Lower leg skin (tissue), 4 donors: Measurements from ENCODE around the gene CLPSL1. TPM values are rescaled to one million over a fixed set of nuclear protein-coding genes. Genes with fewer than 3 reads are reported as not detected.

Source experiments
- DNase-seq, 2 donors: peaks; one replicate each; pipeline ENCODE4 v3.0.0-alpha.2; 2019; ENCODE audit warnings: low spot score in 2 of 2
- H3K4me3 ChIP-seq: fragments of 200-600 bp; sonication (generic); 2 replicates; pipeline ENCODE4 v1.5.1; 2017; ENCODE audit warnings: mild to moderate bottlenecking, low read depth; ENCODE audit not compliant: poor library complexity, severe bottlenecking
- CTCF ChIP-seq, 3 donors: fragments of 450-650 bp; IDR thresholded peaks; one replicate each; pipeline ENCODE4 v1.5.1; 2016; ENCODE audit warnings: antibody characterized with exemption in 3 of 3, mild to moderate bottlenecking in 3 of 3, moderate library complexity in 2 of 3
- POLR2A ChIP-seq, 2 donors: fragments of 450-650 bp; IDR thresholded peaks; one replicate each; pipeline ENCODE4 v1.6.1; 2016 to 2017; ENCODE audit warnings: antibody characterized with exemption in 2 of 2, mild to moderate bottlenecking in 1 of 2, moderate library complexity in 1 of 2
- WGBS, 2 donors: methylation state at CpG; one replicate each; pipeline ENCODE4 v1.1.5; 2018; 5-methylcytosine and 5-hydroxymethylcytosine counted together
- intact Hi-C: fragments of 100-400 bp; cut with DNase I; formaldehyde crosslinking; loops from one replicate; pipeline ENCODE4 v1.15.0; 2023; ENCODE audit warnings: low total_unique reads
- total RNA-seq, 4 donors: library from RNA; depleted of rRNA; stranded (reverse); fragments of >200 nt; gene quantifications; one replicate each; pipeline ENCODE4 v1.1.0, GENCODE V29; 2016

The CLPSL1 gene
- total RNA-seq, 4 donors from 2014 or later: not detected

GRCh38 chr6:35745509-35745908, 35.3 kb upstream of the CLPSL1 start:
- WGBS, 2 donors: 86 to 90% methylated on average over 7 of the region's 7 CpGs
- intact Hi-C loops: no loop called here
- no peak overlapping the region for H3K4me3 ChIP-seq
- TF ChIP-seq CTCF (IDR thresholded peaks at IDR 0.05) (no peak), POLR2A (IDR thresholded peaks at IDR 0.05) (no peak)
- DNase-seq: no peak

- TF ChIP-seq POLR2A (IDR thresholded peaks at IDR 0.05) (no peak), CTCF (IDR thresholded peaks at IDR 0.05) (no peak)
- no peak overlapping the region for H3K4me3 ChIP-seq
- WGBS, 2 donors: 86 to 88% methylated on average over 3 of the region's 3 CpGs
- no peak for DNase-seq
- intact Hi-C loops: no loop called here
Measured at GRCh38 chr6:35746516-35746915, 34.3 kb upstream of the CLPSL1 start.

- WGBS, 2 donors: 97% methylated on average over 1 of the region's 1 CpG
- TF ChIP-seq CTCF (IDR thresholded peaks at IDR 0.05) (no peak), POLR2A (IDR thresholded peaks at IDR 0.05) (no peak)
Measured at GRCh38 chr6:35747877-35748276, 32.9 kb upstream of the CLPSL1 start.

GRCh38 chr6:35750557-35750956, 30.3 kb upstream of the CLPSL1 start:
- no peak for DNase-seq
- H3K4me3 ChIP-seq: no peak overlapping the region
- intact Hi-C loops: no loop called here
- TF ChIP-seq POLR2A (IDR thresholded peaks at IDR 0.05) (no peak), CTCF (IDR thresholded peaks at IDR 0.05) (no peak)
- WGBS, 2 donors: 88 to 94% methylated on average over 7 of the region's 7 CpGs

More at GRCh38 chr6:35747877-35748276, 32.9 kb upstream of the CLPSL1 start:
- no peak overlapping the region for H3K4me3 ChIP-seq
- intact Hi-C loops: no loop called here
- no peak for DNase-seq

GRCh38 chr6:35751594-35751993, 29.2 kb upstream of the CLPSL1 start:
- no peak overlapping the region for H3K4me3 ChIP-seq
- intact Hi-C loops: no loop called here
- no peak for DNase-seq
- WGBS, 2 donors: 69 to 77% methylated on average over 4 of the region's 4 CpGs
- TF ChIP-seq CTCF (IDR thresholded peaks at IDR 0.05) (no peak), POLR2A (IDR thresholded peaks at IDR 0.05) (no peak)

GRCh38 chr6:35752330-35752729, 28.5 kb upstream of the CLPSL1 start:
- H3K4me3 ChIP-seq: no peak overlapping the region
- no peak for DNase-seq
- WGBS, 2 donors: 89 to 91% methylated on average over 4 of the region's 4 CpGs
- intact Hi-C loops: no loop called here
- TF ChIP-seq CTCF (IDR thresholded peaks at IDR 0.05) (no peak), POLR2A (IDR thresholded peaks at IDR 0.05) (no peak)
